GM12872 (cell line): ENCODE results near the gene MDFI.

ENCODE experiments used
- CTCF ChIP-seq: IDR thresholded peaks from 3 replicates; pipeline ENCODE4 v1.5.1; 2011; ENCODE audit warnings: low read depth, mild to moderate bottlenecking, low read length, moderate library complexity; ENCODE audit not compliant: insufficient read depth

The MDFI gene

GRCh38 chr6:41688256-41688965 is 50.1 kb downstream of the MDFI start:
- TF ChIP-seq CTCF, result no peak

- no peak for TF ChIP-seq CTCF
Observed at GRCh38 chr6:41689171-41690008, 51.1 kb downstream of the MDFI start.

GRCh38 chr6:41690541-41691330 is 52.5 kb downstream of the MDFI start:
- TF ChIP-seq CTCF, result no peak

- TF ChIP-seq CTCF, result no peak
Observed at GRCh38 chr6:41691426-41692079, 53.3 kb downstream of the MDFI start.

- no peak for TF ChIP-seq CTCF
Observed at GRCh38 chr6:41692080-41692675, 53.9 kb downstream of the MDFI start.

- no peak for TF ChIP-seq CTCF
Observed at GRCh38 chr6:41692730-41693129, 54.5 kb downstream of the MDFI start.
